CD14-positive monocyte (primary cell): ENCODE measurements around the gene INPP5B. TPM values are rescaled to one million over a fixed set of nuclear protein-coding genes. Genes with fewer than 3 reads are reported as not detected.
"Not testable (repeated sequence)": the region's sequence is repeated elsewhere in the genome, so short reads cannot be mapped to it uniquely, and the experiment has no call there.

ENCODE experiments used
- DNase-seq, 3 donors: peaks; one replicate each; pipeline ENCODE4 v3.0.0-alpha.2; 2011 to 2022
- H2AFZ ChIP-seq: 2 replicates; pipeline ENCODE4 v1.6.0; 2012; ENCODE audit warnings: mild to moderate bottlenecking, low read depth, low read length, inconsistent platforms; ENCODE audit not compliant: insufficient read depth, poor library complexity, severe bottlenecking
- H3K27ac ChIP-seq, 2 donors: 1 replicate in 1 of 2; 2 replicates in 1 of 2; pipeline ENCODE4 v1.5.1; 2012 to 2013; ENCODE audit warnings: low read length in 2 of 2, control low read depth in 1 of 2, inconsistent platforms in 1 of 2, low read depth in 1 of 2, mild to moderate bottlenecking in 1 of 2
- H3K27me3 ChIP-seq, 2 donors: one replicate each; pipeline versions ENCODE4 v1.6.0 to v1.6.1; 2011 to 2013; ENCODE audit warnings: low read length in 2 of 2; ENCODE audit not compliant: control insufficient read depth in 2 of 2, insufficient read depth in 2 of 2
- H3K36me3 ChIP-seq, 2 donors: replicated peaks in 1 of 2; 1 replicate in 1 of 2; 2 replicates in 1 of 2; pipeline versions ENCODE4 v1.5.1 to v1.6.1; 2012 to 2013; ENCODE audit warnings: low read length in 2 of 2, control low read depth in 1 of 2, inconsistent platforms in 1 of 2, mild to moderate bottlenecking in 1 of 2; ENCODE audit not compliant: insufficient read depth in 2 of 2, control insufficient read depth in 1 of 2
- H3K4me1 ChIP-seq, 2 donors: 1 replicate in 1 of 2; 2 replicates in 1 of 2; pipeline versions ENCODE4 v1.5.1 to v1.6.1; 2012 to 2013; ENCODE audit warnings: low read length in 2 of 2, control low read depth in 1 of 2, inconsistent platforms in 1 of 2, mild to moderate bottlenecking in 1 of 2, moderate library complexity in 1 of 2; ENCODE audit not compliant: insufficient read depth in 2 of 2, control insufficient read depth in 1 of 2
- H3K4me2 ChIP-seq: replicated peaks from 2 replicates; pipeline ENCODE3; 2012; ENCODE audit warnings: low read length, moderate library complexity, mild to moderate bottlenecking; ENCODE audit not compliant: poor library complexity, severe bottlenecking; ENCODE audit errors: extremely low read depth
- H3K4me3 ChIP-seq, 3 experiments: fragments of 200-600 bp in 1 of 3; sonication (generic) in 1 of 3; replicated peaks in 1 of 3; 1 replicate in 2 of 3; 2 replicates in 1 of 3; pipeline ENCODE4 v1.5.1; 2011 to 2013; ENCODE audit warnings: low read length in 3 of 3, mild to moderate bottlenecking in 3 of 3, control low read depth in 2 of 3, low read depth in 2 of 3, inconsistent platforms in 1 of 3, moderate library complexity in 1 of 3
- H3K79me2 ChIP-seq: 2 replicates; pipeline ENCODE4 v1.6.0; 2012; ENCODE audit warnings: mild to moderate bottlenecking, control low read depth, inconsistent platforms, low read length, moderate library complexity; ENCODE audit not compliant: insufficient read depth
- H3K9ac ChIP-seq: 2 replicates; pipeline ENCODE4 v1.6.0; 2017; ENCODE audit warnings: low read length, mild to moderate bottlenecking; ENCODE audit not compliant: insufficient read depth, poor library complexity, severe bottlenecking
- H3K9me3 ChIP-seq, 2 donors: replicated peaks in 1 of 2; 1 replicate in 1 of 2; 2 replicates in 1 of 2; pipeline versions ENCODE4 v1.5.1 to v1.6.1; 2012 to 2013; ENCODE audit warnings: low read length in 2 of 2, control low read depth in 1 of 2; ENCODE audit not compliant: control insufficient read depth in 1 of 2, insufficient read depth in 1 of 2
- H4K20me1 ChIP-seq: 2 replicates; pipeline ENCODE4 v1.6.0; 2012; ENCODE audit warnings: mild to moderate bottlenecking, low read length, control low read depth, moderate library complexity; ENCODE audit not compliant: insufficient read depth
- H3K27ac Mint-ChIP-seq, 7 donors: one replicate each; pipeline ENCODE4 v1.8.0; 2020; ENCODE audit warnings: mild to moderate bottlenecking in 7 of 7, mixed read lengths in 7 of 7, moderate library complexity in 6 of 7, inconsistent platforms in 2 of 7
- H3K27me3 Mint-ChIP-seq, 3 donors: one replicate each; pipeline ENCODE4 v1.8.0; 2021 to 2022; ENCODE audit warnings: low read depth in 3 of 3, mild to moderate bottlenecking in 3 of 3, mixed read lengths in 3 of 3, moderate library complexity in 3 of 3, inconsistent platforms in 1 of 3
- H3K36me3 Mint-ChIP-seq, 2 donors: one replicate each; pipeline ENCODE4 v1.8.0; 2020; ENCODE audit warnings: mixed read lengths in 2 of 2, inconsistent platforms in 1 of 2, mild to moderate bottlenecking in 1 of 2
- H3K4me1 Mint-ChIP-seq: one replicate; pipeline ENCODE4 v1.8.0; 2020; ENCODE audit warnings: mild to moderate bottlenecking, mixed read lengths
- H3K4me3 Mint-ChIP-seq, 2 donors: one replicate each; pipeline ENCODE4 v1.8.0; 2020; ENCODE audit warnings: mild to moderate bottlenecking in 2 of 2, mixed read lengths in 2 of 2, moderate library complexity in 1 of 2
- H3K9me3 Mint-ChIP-seq, 7 donors: one replicate each; pipeline ENCODE4 v1.8.0; 2020 to 2022; ENCODE audit warnings: mixed read lengths in 7 of 7, mild to moderate bottlenecking in 6 of 7, moderate library complexity in 6 of 7, inconsistent platforms in 2 of 7
- WGBS: methylation state at CpG from one replicate; pipeline ENCODE4 v1.1.5; 2013; ENCODE audit warnings: missing lambda C conversion rate; ENCODE audit not compliant: insufficient coverage; 5-methylcytosine and 5-hydroxymethylcytosine counted together
- intact Hi-C, 2 donors: fragments of 100-400 bp; cut with micrococcal nuclease; formaldehyde crosslinking; loops; one replicate each; pipeline versions ENCODE4 v1.15.0 to v1.15.1; 2023
- polyA plus RNA-seq, 3 donors: library from polyadenylated mRNA; depleted of rRNA in 1 of 3; unstranded in 2 of 3; stranded (reverse) in 1 of 3; fragments of 300-500 nt in 2 of 3; fragments of >200 nt in 1 of 3; fragmentation: Illumina TruSeq in 2 of 3; gene quantifications; 1 replicate in 2 of 3; 2 replicates in 1 of 3; pipeline ENCODE4 v1.2.3, GENCODE V29; 2012 to 2021

The INPP5B gene
- polyA plus RNA-seq, 3 donors: 3.0 to 13.1 (median 5.8) TPM

GRCh38 chr1:37907416-37908125, 39.3 kb downstream of the INPP5B start:
- H3K27me3 ChIP-seq, H3K4me3 Mint-ChIP-seq, H3K4me1 Mint-ChIP-seq, H3K4me2 ChIP-seq, H3K9ac ChIP-seq, H3K4me3 ChIP-seq, DNase-seq, H3K27me3 Mint-ChIP-seq, H4K20me1 ChIP-seq, intact Hi-C loops, H2AFZ ChIP-seq, H3K4me1 ChIP-seq, H3K27ac ChIP-seq: not testable (repeated sequence)
- H3K9me3 ChIP-seq: peaks cover 15 to 21% of the 10 kb centered on the region in 2 donors
- H3K79me2 ChIP-seq: peaks cover 29% of the 10 kb centered on the region
- 96% methylated on average over 5 of the region's 6 CpGs for WGBS
- H3K9me3 Mint-ChIP-seq: peaks cover 5 to 25% (median 15%) of the 10 kb centered on the region in 7 donors
- H3K27ac Mint-ChIP-seq: peak overlapping the region in 2 of 7 donors; percentile 24 to 45
- H3K36me3 Mint-ChIP-seq: peaks cover 18 to 25% of the 10 kb centered on the region in 2 donors
- H3K36me3 ChIP-seq: peaks cover 3 to 36% of the 10 kb centered on the region in 2 donors

- intact Hi-C loops, H3K4me2 ChIP-seq, DNase-seq, H3K27ac Mint-ChIP-seq, H3K4me3 Mint-ChIP-seq, H4K20me1 ChIP-seq, H3K27me3 Mint-ChIP-seq, H3K4me1 ChIP-seq, H3K9ac ChIP-seq, H3K27me3 ChIP-seq, H3K27ac ChIP-seq, H3K4me3 ChIP-seq, H3K4me1 Mint-ChIP-seq, H2AFZ ChIP-seq: not testable (repeated sequence)
- peaks cover 5 to 12% of the 10 kb centered on the region in 2 donors for H3K9me3 ChIP-seq
- H3K79me2 ChIP-seq: peaks cover 20% of the 10 kb centered on the region
- peaks cover 5 to 25% (median 16%) of the 10 kb centered on the region in 7 donors for H3K9me3 Mint-ChIP-seq
- peaks cover 0 to 26% of the 10 kb centered on the region in 2 donors for H3K36me3 ChIP-seq
- H3K36me3 Mint-ChIP-seq: peaks cover 22 to 26% of the 10 kb centered on the region in 2 donors
- WGBS: no CpG with 5 or more reads among the region's 3 CpGs
These were observed 40.3 kb downstream of the INPP5B start for GRCh38 chr1:37906591-37906990.
